ENCODE data around the gene DVL2.
A peak's percentile ranks its signal among the peaks of the same experiment; 100 is the strongest.

DVL2 gene

GRCh38 chr17:7221278-7222092 is 12.8 kb downstream of the DVL2 start:
- peaks cover 11% of the 10 kb centered on the region; the same call in 1 of the 2 replicates for H3F3A ChIP-seq (ENCODE audit: insufficient read depth)
- no peak for TF ChIP-seq EZH2phosphoT487 (conservative IDR thresholded peaks at IDR 0.05; ENCODE audit: low read length)
- TF ChIP-seq, protein P1, sequence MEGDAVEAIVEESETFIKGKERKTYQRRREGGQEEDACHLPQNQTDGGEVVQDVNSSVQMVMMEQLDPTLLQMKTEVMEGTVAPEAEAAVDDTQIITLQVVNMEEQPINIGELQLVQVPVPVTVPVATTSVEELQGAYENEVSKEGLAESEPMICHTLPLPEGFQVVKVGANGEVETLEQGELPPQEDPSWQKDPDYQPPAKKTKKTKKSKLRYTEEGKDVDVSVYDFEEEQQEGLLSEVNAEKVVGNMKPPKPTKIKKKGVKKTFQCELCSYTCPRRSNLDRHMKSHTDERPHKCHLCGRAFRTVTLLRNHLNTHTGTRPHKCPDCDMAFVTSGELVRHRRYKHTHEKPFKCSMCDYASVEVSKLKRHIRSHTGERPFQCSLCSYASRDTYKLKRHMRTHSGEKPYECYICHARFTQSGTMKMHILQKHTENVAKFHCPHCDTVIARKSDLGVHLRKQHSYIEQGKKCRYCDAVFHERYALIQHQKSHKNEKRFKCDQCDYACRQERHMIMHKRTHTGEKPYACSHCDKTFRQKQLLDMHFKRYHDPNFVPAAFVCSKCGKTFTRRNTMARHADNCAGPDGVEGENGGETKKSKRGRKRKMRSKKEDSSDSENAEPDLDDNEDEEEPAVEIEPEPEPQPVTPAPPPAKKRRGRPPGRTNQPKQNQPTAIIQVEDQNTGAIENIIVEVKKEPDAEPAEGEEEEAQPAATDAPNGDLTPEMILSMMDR (IDR thresholded peaks at IDR 0.05; ENCODE audit: insufficient read depth, low read length, poor library complexity, severe bottlenecking), result no peak
- H3K27ac ChIP-seq (ENCODE audit: low read depth, low read length), result no peak overlapping the region
- H3K9ac ChIP-seq (ENCODE audit: low read length), result no peak overlapping the region
- no peak overlapping the region for H3K4me3 ChIP-seq (ENCODE audit: insufficient read depth, low read length, poor library complexity, severe bottlenecking)
- no peaks in the 10 kb centered on the region for H4K20me1 ChIP-seq (ENCODE audit: low read depth, low read length)
- no peak overlapping the region for H3K4me2 ChIP-seq (ENCODE audit: low read depth, low read length, poor library complexity, severe bottlenecking)
- no peaks in the 10 kb centered on the region for H3K36me3 ChIP-seq (ENCODE audit: low read length)
- H3K27me3 ChIP-seq (ENCODE audit: low read length), result no peaks in the 10 kb centered on the region
- H3K9me2 ChIP-seq (replicated peaks; ENCODE audit: insufficient read depth, low read length), result no peaks in the 10 kb centered on the region
- H3K9me3 ChIP-seq (ENCODE audit: insufficient read depth, low read length), result no peaks in the 10 kb centered on the region
- H3K79me2 ChIP-seq (ENCODE audit: insufficient read depth, low read length), result no peaks in the 10 kb centered on the region
- no peak overlapping the region for H2AFZ ChIP-seq (ENCODE audit: low read depth, low read length, severe bottlenecking)

DNA sequence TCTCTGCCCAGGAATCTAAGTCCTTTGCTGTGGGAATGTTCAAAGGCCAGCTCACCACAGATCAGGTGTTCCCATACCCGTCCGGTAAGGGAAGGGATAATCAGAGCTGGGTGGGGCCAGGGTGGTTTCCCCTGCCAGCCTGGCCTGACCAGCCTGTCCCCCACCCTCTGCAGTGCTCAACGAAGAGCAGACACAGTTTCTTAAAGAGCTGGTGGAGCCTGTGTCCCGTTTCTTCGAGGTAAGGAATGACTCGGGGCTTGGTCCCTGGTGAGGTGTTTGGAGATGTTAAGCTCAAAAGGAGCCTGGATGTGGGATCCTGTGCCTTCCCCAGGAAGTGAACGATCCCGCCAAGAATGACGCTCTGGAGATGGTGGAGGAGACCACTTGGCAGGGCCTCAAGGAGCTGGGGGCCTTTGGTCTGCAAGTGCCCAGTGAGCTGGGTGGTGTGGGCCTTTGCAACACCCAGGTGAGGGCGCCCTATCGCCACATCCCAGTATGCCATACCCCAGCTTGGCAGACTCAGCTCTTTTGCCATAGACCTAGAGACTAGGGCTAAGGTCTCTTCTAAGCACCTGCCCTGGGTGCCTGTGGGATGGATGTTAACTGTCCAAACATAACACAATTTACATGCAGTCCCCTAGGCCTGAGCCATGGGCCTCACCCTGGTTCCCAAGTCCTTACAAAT is 13.6 kb downstream of the DVL2 start:
- H3F3A ChIP-seq (ENCODE audit: insufficient read depth), result peaks cover 11% of the 10 kb centered on the region; the same call in 1 of the 2 replicates

DNA sequence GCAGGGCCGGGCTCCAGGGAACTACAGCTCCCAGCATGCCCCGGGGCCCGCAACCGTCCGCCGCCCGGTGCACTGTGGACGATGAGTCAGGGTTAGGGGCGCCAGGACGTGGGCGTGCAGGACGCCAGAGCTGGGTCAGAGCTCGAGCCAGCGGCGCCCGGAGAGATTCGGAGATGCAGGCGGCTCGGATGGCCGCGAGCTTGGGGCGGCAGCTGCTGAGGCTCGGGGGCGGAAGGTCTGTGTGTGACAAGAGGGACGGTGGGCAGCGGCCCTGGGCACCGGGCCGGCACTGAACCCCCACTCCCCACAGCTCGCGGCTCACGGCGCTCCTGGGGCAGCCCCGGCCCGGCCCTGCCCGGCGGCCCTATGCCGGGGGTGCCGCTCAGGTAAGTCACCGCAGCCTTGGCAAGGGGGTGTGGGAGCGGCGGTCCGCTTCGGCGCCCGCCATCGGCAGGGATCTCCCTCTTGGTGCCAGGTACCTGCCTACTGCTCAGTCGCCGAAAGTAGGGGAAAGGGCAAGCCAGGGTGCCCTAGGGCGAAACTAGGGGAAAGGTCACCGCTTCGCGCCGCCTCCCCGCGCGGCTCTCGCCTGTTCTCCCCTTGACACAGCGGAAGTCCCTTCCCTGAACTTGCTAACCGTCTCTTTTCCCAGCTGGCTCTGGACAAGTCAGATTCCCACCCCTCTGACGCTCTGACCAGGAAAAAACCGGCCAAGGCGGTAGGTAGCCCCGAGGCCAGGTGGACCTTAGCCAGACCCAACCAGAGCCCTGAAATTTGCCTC is 14.3 kb downstream of the DVL2 start, which contains the start of the genes ACADVL and DLG4:
Gene ACADVL (plus strand): TSS at position 127 of the 781 bp plus-strand sequence. CDS start 47 bp downstream, at position 174.
Gene DLG4 (minus strand): TSS at position 25 of the 781 bp plus-strand sequence.
- Histone ChIP-seq H3K27me3 (ENCODE audit: low read length) (no peaks in the 10 kb centered on the region), H3K9me3 (ENCODE audit: insufficient read depth, low read length) (no peaks in the 10 kb centered on the region), H3K79me2 (ENCODE audit: insufficient read depth, low read length) (no peaks in the 10 kb centered on the region), H4K20me1 (ENCODE audit: low read depth, low read length) (no peaks in the 10 kb centered on the region), H3F3A (ENCODE audit: insufficient read depth) (peaks cover 11% of the 10 kb centered on the region; the same call in 1 of the 2 replicates), H3K9me2 (replicated peaks; ENCODE audit: insufficient read depth, low read length) (no peaks in the 10 kb centered on the region), H3K4me3 (ENCODE audit: insufficient read depth, low read length, poor library complexity, severe bottlenecking) (peak within 1 kb of the TSS; percentile 66), H2AFZ (ENCODE audit: low read depth, low read length, severe bottlenecking) (peak within 1 kb of the TSS; percentile 77), H3K36me3 (ENCODE audit: low read length) (no peaks in the 10 kb centered on the region), H3K27ac (ENCODE audit: low read depth, low read length) (peak within 1 kb of the TSS; percentile 51), H3K9ac (ENCODE audit: low read length) (peak within 1 kb of the TSS; percentile 73), H3K4me2 (ENCODE audit: low read depth, low read length, poor library complexity, severe bottlenecking) (peak within 1 kb of the TSS; percentile 56)
- TF ChIP-seq, protein P1 (IDR thresholded peaks at IDR 0.05; ENCODE audit: insufficient read depth, low read length, poor library complexity, severe bottlenecking), result no peak
- TF ChIP-seq EZH2phosphoT487 (conservative IDR thresholded peaks at IDR 0.05; ENCODE audit: low read length), result no peak

More for the DNA sequence above, 13.6 kb downstream of the DVL2 start:
- H3K79me2 ChIP-seq (ENCODE audit: insufficient read depth, low read length), result no peaks in the 10 kb centered on the region
- H3K9me2 ChIP-seq (replicated peaks; ENCODE audit: insufficient read depth, low read length), result no peaks in the 10 kb centered on the region
- H4K20me1 ChIP-seq (ENCODE audit: low read depth, low read length), result no peaks in the 10 kb centered on the region
- H3K27me3 ChIP-seq (ENCODE audit: low read length), result no peaks in the 10 kb centered on the region
- no peak overlapping the region for H2AFZ ChIP-seq (ENCODE audit: low read depth, low read length, severe bottlenecking)
- peak overlapping the region; percentile 56 for H3K4me2 ChIP-seq (ENCODE audit: low read depth, low read length, poor library complexity, severe bottlenecking)
- no peaks in the 10 kb centered on the region for H3K36me3 ChIP-seq (ENCODE audit: low read length)
- H3K9me3 ChIP-seq (ENCODE audit: insufficient read depth, low read length), result no peaks in the 10 kb centered on the region
- TF ChIP-seq, protein P1 (IDR thresholded peaks at IDR 0.05; ENCODE audit: insufficient read depth, low read length, poor library complexity, severe bottlenecking), result peak; percentile 62
- TF ChIP-seq EZH2phosphoT487 (conservative IDR thresholded peaks at IDR 0.05; ENCODE audit: low read length), result no peak
- H3K27ac ChIP-seq (ENCODE audit: low read depth, low read length), result peak overlapping the region; percentile 51
- peak overlapping the region; percentile 73 for H3K9ac ChIP-seq (ENCODE audit: low read length)
- H3K4me3 ChIP-seq (ENCODE audit: insufficient read depth, low read length, poor library complexity, severe bottlenecking), result peak overlapping the region; percentile 66
